GM12878 (cell line): ENCODE measurements around the gene EPHB2. TPM values are rescaled to one million over a fixed set of nuclear protein-coding genes. Genes with fewer than 3 reads are reported as not detected.

Source experiments
- ATAC-seq: fragments of 200-7000 bp; cut with Tn5 transposase; 3 replicates; pipeline ENCODE4 v1.9.1; 2020; ENCODE audit warnings: mild to moderate bottlenecking, moderate library complexity
- BruUV-seq: library from RNA; stranded (reverse); fragments of 400-500 nt; replicated peaks from 2 replicates; lab custom pipeline; 2021; lab: Mats Ljungman, UMichigan
- CTCF ChIA-PET: fragments of 300-600 bp; sonication (Branson Sonifier 250); formaldehyde crosslinking; extraction: SDS; loops from one replicate; lab custom pipeline; 2021; ENCODE audit warnings: inconsistent platforms; lab: Yijun Ruan, JAX
- POLR2A ChIA-PET: fragments of 350-600 bp; formaldehyde crosslinking; extraction: SDS; loops from one replicate; lab custom pipeline; 2021; ENCODE audit warnings: inconsistent platforms; lab: Charles Lee
- RAD21 ChIA-PET: fragments of 300-600 bp; sonication (Branson Sonifier 250); formaldehyde crosslinking; loops from one replicate; lab custom pipeline; 2023; ENCODE audit warnings: antibody characterized with exemption; ENCODE audit not compliant: unreplicated experiment; lab: Charles Lee
- SMC1A ChIA-PET: fragments of 300-600 bp; sonication (Branson Sonifier 250); formaldehyde crosslinking; loops from one replicate; lab custom pipeline; 2023; ENCODE audit not compliant: unreplicated experiment, uncharacterized antibody; lab: Charles Lee
- DNase-seq: peaks from one replicate; pipeline ENCODE4 v3.0.0-alpha.2; 2011; ENCODE audit warnings: low read depth, low spot score
- FAIRE-seq: peaks from 3 replicates; lab custom pipeline; 2011; peaks lifted over from hg19 to GRCh38; lab: Jason Lieb, UNC
- H2AFZ ChIP-seq: 2 replicates; pipeline ENCODE4 v1.6.0; 2011; ENCODE audit warnings: low read depth, low read length, control low read depth; ENCODE audit not compliant: control insufficient read depth
- H3K27ac ChIP-seq: 2 replicates; pipeline ENCODE4 v1.5.1; 2011; ENCODE audit warnings: control low read depth; ENCODE audit not compliant: control insufficient read depth, insufficient read depth
- H3K27me3 ChIP-seq, 2 experiments: replicated peaks in 1 of 2; 2 replicates each; pipeline versions ENCODE4 v1.6.0 to v1.6.1; 2011; ENCODE audit warnings: low read length in 1 of 2; ENCODE audit not compliant: control insufficient read depth in 2 of 2, insufficient read depth in 2 of 2
- H3K36me3 ChIP-seq, 2 experiments: 2 replicates each; pipeline ENCODE4 v1.5.1; 2011; ENCODE audit warnings: low read length in 1 of 2; ENCODE audit not compliant: control insufficient read depth in 2 of 2, insufficient read depth in 2 of 2
- H3K4me1 ChIP-seq: 2 replicates; pipeline ENCODE4 v1.6.1; 2011; ENCODE audit warnings: mild to moderate bottlenecking, low read length, moderate library complexity, mixed read lengths; ENCODE audit not compliant: control insufficient read depth, insufficient read depth
- H3K4me2 ChIP-seq: 2 replicates; pipeline ENCODE4 v1.6.0; 2011; ENCODE audit warnings: control low read depth; ENCODE audit not compliant: control insufficient read depth, insufficient read depth
- H3K4me3 ChIP-seq: fragments of 200-600 bp; sonication (generic); 2 replicates; pipeline ENCODE4 v1.5.1; 2016
- H3K79me2 ChIP-seq: 2 replicates; pipeline ENCODE4 v1.6.0; 2011; ENCODE audit warnings: low read length; ENCODE audit not compliant: control insufficient read depth, insufficient read depth
- H3K9ac ChIP-seq: 2 replicates; pipeline ENCODE4 v1.8.0; 2011; ENCODE audit warnings: low read length, control low read depth, mixed read lengths; ENCODE audit not compliant: control insufficient read depth, insufficient read depth
- H3K9me3 ChIP-seq: replicated peaks from 3 replicates; pipeline ENCODE4 v1.5.1; 2011; ENCODE audit warnings: mild to moderate bottlenecking, low read length; ENCODE audit not compliant: control insufficient read depth, insufficient read depth
- H4K20me1 ChIP-seq: 2 replicates; pipeline ENCODE4 v1.6.0; 2011; ENCODE audit not compliant: control insufficient read depth, insufficient read depth
- ATF2 ChIP-seq: IDR thresholded peaks from 2 replicates; pipeline ENCODE4 v1.6.1; 2012; ENCODE audit warnings: low read length, inconsistent platforms
- BMI1 ChIP-seq: fragments of 450-650 bp; IDR thresholded peaks from 2 replicates; pipeline ENCODE4 v1.6.1; 2016; ENCODE audit warnings: mild to moderate bottlenecking, moderate library complexity, borderline replicate concordance
- CBX3 ChIP-seq: fragments of 200-600 bp; sonication (generic); IDR thresholded peaks from 2 replicates; pipeline ENCODE4 v1.6.1; 2016; ENCODE audit warnings: low read depth, borderline replicate concordance
- CEBPZ ChIP-seq: fragments of 150-350 bp; IDR thresholded peaks from 2 replicates; pipeline ENCODE4 v1.6.1; 2016; ENCODE audit warnings: low read depth, low read length
- EED ChIP-seq: sonication (generic); IDR thresholded peaks from 2 replicates; pipeline ENCODE4 v1.6.1; 2016; ENCODE audit warnings: antibody characterized with exemption, low read depth
- FOXM1 ChIP-seq: IDR thresholded peaks from 2 replicates; pipeline ENCODE4 v1.6.1; 2012; ENCODE audit warnings: low read depth, mild to moderate bottlenecking, inconsistent platforms, low read length, moderate library complexity
- IKZF2 ChIP-seq, 2 experiments: fragments of 450-650 bp; IDR thresholded peaks; 2 replicates each; pipeline ENCODE4 v1.6.1; 2017; ENCODE audit warnings: mild to moderate bottlenecking in 2 of 2, moderate library complexity in 2 of 2
- MXI1 ChIP-seq: fragments of 150-350 bp; IDR thresholded peaks from 2 replicates; pipeline ENCODE4 v1.6.1; 2011; ENCODE audit warnings: low read depth, mild to moderate bottlenecking, inconsistent platforms, low read length, improper control_type of control experiment
- NFXL1 ChIP-seq: fragments of 450-650 bp; IDR thresholded peaks from 2 replicates; pipeline ENCODE4 v1.6.1; 2017; ENCODE audit warnings: antibody characterized with exemption, mild to moderate bottlenecking, borderline replicate concordance
- NR2C2 ChIP-seq: IDR thresholded peaks from 2 replicates; pipeline ENCODE4 v1.6.1; 2011; ENCODE audit warnings: borderline replicate concordance, low read depth; ENCODE audit not compliant: control insufficient read depth, insufficient read length
- NRF1 ChIP-seq: conservative IDR thresholded peaks from 2 replicates; pipeline ENCODE4 v1.6.1; 2011; ENCODE audit warnings: mild to moderate bottlenecking, low read depth, low read length, improper control_type of control experiment
- PAX5 ChIP-seq: IDR thresholded peaks from 2 replicates; pipeline ENCODE4 v1.6.1; 2011; ENCODE audit warnings: low read depth, low read length, borderline replicate concordance
- RBBP5 ChIP-seq: fragments of 200-600 bp; sonication (generic); conservative IDR thresholded peaks from 2 replicates; pipeline ENCODE4 v1.6.1; 2016
- SIX5 ChIP-seq: IDR thresholded peaks from 2 replicates; pipeline ENCODE4 v1.6.1; 2011; ENCODE audit warnings: mild to moderate bottlenecking, low read depth, low read length, moderate library complexity; ENCODE audit not compliant: severe bottlenecking
- TCF7 ChIP-seq: IDR thresholded peaks from 2 replicates; pipeline ENCODE4 v1.6.1; 2014; ENCODE audit warnings: antibody characterized with exemption, borderline replicate concordance
- USF1 ChIP-seq: IDR thresholded peaks from 2 replicates; pipeline ENCODE4 v1.6.1; 2011; ENCODE audit warnings: borderline replicate concordance, low read depth, mild to moderate bottlenecking, moderate library complexity, mixed read lengths, low read length; ENCODE audit not compliant: insufficient read depth; ENCODE audit errors: extremely low read length
- ZNF207 ChIP-seq: fragments of 450-650 bp; IDR thresholded peaks from 2 replicates; pipeline ENCODE4 v1.6.1; 2014; ENCODE audit warnings: antibody characterized with exemption, mild to moderate bottlenecking, borderline replicate concordance
- WGBS: methylation state at CpG from one replicate; pipeline ENCODE4 v1.1.6; 2016; ENCODE audit warnings: low lambda C conversion rate; ENCODE audit not compliant: insufficient replicate concordance, insufficient coverage; ENCODE audit errors: missing lambda C conversion rate; 5-methylcytosine and 5-hydroxymethylcytosine counted together
- in situ Hi-C: fragments of 300-500 bp; cut with MboI; formaldehyde crosslinking; loops from 9 replicates; pipeline ENCODE4 v1.14.3; 2018; ENCODE audit warnings: mixed read lengths
- intact Hi-C: fragments of 100-400 bp; cut with micrococcal nuclease; formaldehyde crosslinking; loops from one replicate; pipeline ENCODE4 v1.14.2; 2022; ENCODE audit not compliant: unreplicated experiment
- polyA plus RNA-seq, 11 experiments: library from polyadenylated mRNA; depleted of rRNA in 4 of 11; unstranded in 6 of 11; stranded (reverse) in 5 of 11; fragments of >200 nt; fragmentation: Nextera tagmentation in 4 of 11; fragmentation: Illumina TruSeq in 1 of 11; extraction: Ambion mirVana in 4 of 11; extraction: Trizol in 1 of 11; gene quantifications; 1 replicate in 1 of 11; 2 replicates in 10 of 11; pipeline versions ENCODE4 v1.2.1 to v1.2.3, GENCODE V29; 2011 to 2016; ENCODE audit warnings: inconsistent platforms in 2 of 11, missing spikeins in 2 of 11, low read depth in 1 of 11
- total RNA-seq, 4 experiments: library from RNA; depleted of rRNA in 3 of 4; stranded (reverse); fragments of >200 nt in 3 of 4; fragmentation: Illumina TruSeq in 1 of 4; extraction: Trizol in 1 of 4; gene quantifications; 2 replicates each; pipeline versions ENCODE4 v1.2.1 to v1.2.3, GENCODE V29; 2013 to 2021

Gene EPHB2
- total and polyA plus RNA-seq, 10 of the 15 experiments (the other 5 are each of a cell fraction or from before 2014, with no cell fraction given), result 0.13 to 3.3 (median 0.92) TPM

- Histone ChIP-seq H3K4me2 (no peak overlapping the region), H4K20me1 (no peaks in the 10 kb centered on the region), H3K4me3 (no peak overlapping the region), H3K27ac (no peak overlapping the region), H3K4me1 (peaks cover 5% of the 10 kb centered on the region), H3K27me3 (peaks cover 0 to 3% of the 10 kb centered on the region in 2 experiments; a peak in 2 of 4 replicates), H2AFZ (no peak overlapping the region), H3K79me2 (no peaks in the 10 kb centered on the region), H3K36me3 (no peaks in the 10 kb centered on the region), H3K9me3 (no peaks in the 10 kb centered on the region), H3K9ac (no peak overlapping the region)
- ATAC-seq (no peak), FAIRE-seq (no peak), DNase-seq (no peak)
- WGBS, result 45% methylated on average over 5 of the region's 5 CpGs
- ChIA-PET POLR2A (no interaction called here), SMC1A (no interaction called here), RAD21 (no interaction called here), CTCF (interaction anchor here (1.0 to 1.4 kb wide), 2 partner anchors 9 to 17 kb away, joined by 3 to 5 read pairs; no protein-coding TSS in a partner anchor)
- in situ Hi-C loops, result no loop called here
- TF ChIP-seq BMI1 (no peak), ATF2 (no peak), CBX3 (no peak), ZNF207 (no peak), FOXM1 (no peak), SIX5 (no peak), RBBP5 (no peak), PAX5 (no peak), NRF1 (no peak), USF1 (no peak), TCF7 (no peak), MXI1 (no peak), EED (no peak), NFXL1 (no peak), IKZF2 (IDR thresholded peaks at IDR 0.05) (no peak), NR2C2 (no peak), CEBPZ (no peak)
- intact Hi-C loops, result no loop called here
- BruUV-seq, result no TSS peak
Measured at GRCh38 chr1:22844621-22845020, 134.0 kb downstream of the EPHB2 start.
